Keratinocyte (primary cell): Measurements from ENCODE around the gene TNFRSF25. TPM values are rescaled to one million over a fixed set of nuclear protein-coding genes. Genes with fewer than 3 reads are reported as not detected.
A peak's percentile ranks its signal among the peaks of the same experiment; 100 is the strongest.
"Not testable (repeated sequence)": the region's sequence is repeated elsewhere in the genome, so short reads cannot be mapped to it uniquely, and the experiment has no call there.

Experiments used
- DNase-seq: peaks from one replicate; pipeline ENCODE4 v3.0.0-alpha.2; 2011; ENCODE audit warnings: low read depth, missing footprints, low spot score
- FAIRE-seq: peaks from 2 replicates; lab custom pipeline; 2011; peaks lifted over from hg19 to GRCh38; lab: Jason Lieb, UNC
- H2AFZ ChIP-seq: 2 replicates; pipeline ENCODE4 v1.6.0; 2012; ENCODE audit warnings: low read length, control low read depth, inconsistent platforms; ENCODE audit not compliant: control insufficient read depth
- H3K27ac ChIP-seq: 2 replicates; pipeline ENCODE4 v1.5.1; 2011; ENCODE audit warnings: low read length; ENCODE audit not compliant: control insufficient read depth, insufficient read depth
- H3K27me3 ChIP-seq: 3 replicates; pipeline ENCODE4 v1.6.0; 2011; ENCODE audit warnings: low read length; ENCODE audit not compliant: control insufficient read depth, insufficient read depth; ENCODE audit errors: extremely low read depth
- H3K36me3 ChIP-seq, 2 experiments: 2 replicates in 1 of 2; 3 replicates in 1 of 2; pipeline ENCODE4 v1.5.1; 2011; ENCODE audit warnings: low read length in 2 of 2, mild to moderate bottlenecking in 1 of 2; ENCODE audit not compliant: control insufficient read depth in 2 of 2, insufficient read depth in 2 of 2; ENCODE audit errors: extremely low read depth in 1 of 2
- H3K4me1 ChIP-seq: 3 replicates; pipeline ENCODE4 v1.5.1; 2011; ENCODE audit warnings: low read length; ENCODE audit not compliant: control insufficient read depth, insufficient read depth; ENCODE audit errors: extremely low read depth
- H3K4me2 ChIP-seq: 3 replicates; pipeline ENCODE4 v1.6.0; 2011; ENCODE audit warnings: low read depth, low read length; ENCODE audit not compliant: control insufficient read depth, insufficient read depth; ENCODE audit errors: extremely low read depth
- H3K4me3 ChIP-seq, 3 experiments: fragments of 200-600 bp in 1 of 3; sonication (generic) in 1 of 3; 2 replicates in 2 of 3; 3 replicates in 1 of 3; pipeline ENCODE4 v1.5.1; 2011 to 2016; ENCODE audit warnings: low read length in 3 of 3, mild to moderate bottlenecking in 3 of 3, control low read depth in 2 of 3, inconsistent platforms in 1 of 3, low read depth in 1 of 3, mixed read lengths in 1 of 3, mixed run types in 1 of 3, moderate library complexity in 1 of 3; ENCODE audit not compliant: control insufficient read depth in 2 of 3, insufficient read depth in 2 of 3; ENCODE audit errors: extremely low read depth in 1 of 3
- H3K79me2 ChIP-seq: 2 replicates; pipeline ENCODE4 v1.6.0; 2012; ENCODE audit warnings: low read length; ENCODE audit not compliant: control insufficient read depth, insufficient read depth
- H3K9ac ChIP-seq: 3 replicates; pipeline ENCODE4 v1.6.0; 2011; ENCODE audit warnings: low read length; ENCODE audit not compliant: control insufficient read depth, insufficient read depth; ENCODE audit errors: extremely low read depth
- H3K9me1 ChIP-seq: 3 replicates; pipeline ENCODE4 v1.6.0; 2011; ENCODE audit warnings: low read length; ENCODE audit not compliant: control insufficient read depth, insufficient read depth; ENCODE audit errors: extremely low read depth
- H3K9me3 ChIP-seq: 2 replicates; pipeline ENCODE4 v1.5.1; 2012; ENCODE audit warnings: low read depth, low read length; ENCODE audit not compliant: control insufficient read depth
- H4K20me1 ChIP-seq: 3 replicates; pipeline ENCODE4 v1.6.0; 2011; ENCODE audit warnings: low read length; ENCODE audit not compliant: control insufficient read depth, insufficient read depth; ENCODE audit errors: extremely low read depth
- CTCF ChIP-seq, 3 experiments: IDR thresholded peaks in 1 of 3; conservative IDR thresholded peaks in 1 of 3; optimal IDR thresholded peaks in 1 of 3; 2 replicates in 2 of 3; 3 replicates in 1 of 3; pipeline versions ENCODE3 to v1.5.1; 2011; ENCODE audit warnings: low read length in 3 of 3, mild to moderate bottlenecking in 3 of 3, moderate library complexity in 2 of 3, control low read depth in 1 of 3, inconsistent platforms in 1 of 3; ENCODE audit not compliant: insufficient read depth in 2 of 3; ENCODE audit errors: extremely low read depth in 1 of 3
- EZH2 ChIP-seq: IDR thresholded peaks from one replicate; pipeline ENCODE4 v1.6.1; 2012; ENCODE audit warnings: inconsistent platforms, mild to moderate bottlenecking, low read length, moderate library complexity
- dilution Hi-C: fragments of 300-500 bp; cut with MboI; formaldehyde crosslinking; loops from one replicate; pipeline ENCODE4 v1.7.0; 2020; ENCODE audit warnings: low sequenced_read_pairs; ENCODE audit not compliant: extremely low pct_ligation_motif_present
- polyA plus RNA-seq, 5 experiments: library from polyadenylated mRNA; depleted of rRNA in 3 of 5; stranded (reverse) in 3 of 5; stranded (forward) in 1 of 5; unstranded in 1 of 5; fragments of >200 nt; gene quantifications; 1 replicate in 1 of 5; 2 replicates in 3 of 5; 3 replicates in 1 of 5; pipeline versions ENCODE4 v1.2.1 to v1.2.3, GENCODE V29; 2011 to 2012; ENCODE audit warnings: missing spikeins in 2 of 5, low read depth in 1 of 5, low replicate concordance in 1 of 5

TNFRSF25 gene
- polyA plus RNA-seq, 1 donor (not counting 4 experiments of a cell fraction or from before 2014, with no cell fraction given): 12.4 TPM

- H3K36me3 ChIP-seq, H2AFZ ChIP-seq, H3K79me2 ChIP-seq, H3K4me2 ChIP-seq, H3K27ac ChIP-seq, H3K4me3 ChIP-seq, DNase-seq, FAIRE-seq, H3K9me3 ChIP-seq, dilution Hi-C loops, H4K20me1 ChIP-seq, H3K9ac ChIP-seq, H3K9me1 ChIP-seq: not testable (repeated sequence)
- Histone ChIP-seq H3K4me1 (peaks cover 26% of the 10 kb centered on the region), H3K27me3 (peaks cover 21% of the 10 kb centered on the region)
Measured at GRCh38 chr1:6429660-6430411, 36.1 kb downstream of the TNFRSF25 start.

GRCh38 chr1:6428453-6428852, 37.5 kb downstream of the TNFRSF25 start:
- H3K9ac ChIP-seq, H3K9me3 ChIP-seq, DNase-seq, dilution Hi-C loops, H3K4me3 ChIP-seq, H3K36me3 ChIP-seq, H4K20me1 ChIP-seq, H2AFZ ChIP-seq, H3K79me2 ChIP-seq, H3K9me1 ChIP-seq, FAIRE-seq, H3K4me2 ChIP-seq, H3K27ac ChIP-seq: not testable (repeated sequence)
- peaks cover 34% of the 10 kb centered on the region for H3K27me3 ChIP-seq
- peaks cover 35% of the 10 kb centered on the region for H3K4me1 ChIP-seq

GRCh38 chr1:6427441-6428390, 38.3 kb downstream of the TNFRSF25 start:
- peak overlapping the region; percentile 16 for H3K4me2 ChIP-seq
- no peaks in the 10 kb centered on the region for H3K79me2 ChIP-seq
- no peak overlapping the region for H3K4me3 ChIP-seq
- H3K9me1 ChIP-seq: no peaks in the 10 kb centered on the region
- H2AFZ ChIP-seq: no peak overlapping the region
- peak; percentile 84 for FAIRE-seq
- dilution Hi-C loops: no loop called here
- H3K9ac ChIP-seq: peak overlapping the region; percentile 22
- H3K27ac ChIP-seq: no peak overlapping the region
- H3K9me3 ChIP-seq: no peaks in the 10 kb centered on the region
- H4K20me1 ChIP-seq: no peaks in the 10 kb centered on the region
- no peak for DNase-seq
- H3K36me3 ChIP-seq: no peaks in the 10 kb centered on the region
- H3K4me1 ChIP-seq: peaks cover 41% of the 10 kb centered on the region
- peaks cover 34% of the 10 kb centered on the region for H3K27me3 ChIP-seq
- TF ChIP-seq EZH2: no peak
- TF ChIP-seq CTCF (optimal IDR thresholded peaks at IDR 0.05 in 1 of 3, IDR thresholded peaks at IDR 0.05 in 1 of 3, conservative IDR thresholded peaks at IDR 0.05 in 1 of 3; ENCODE audit: extremely low read depth in 1 of 3, insufficient read depth in 2 of 3, low read length in 3 of 3): no peak
